GM19467 (cell line): ENCODE measurements around the gene SCAMP3.
"Not testable (repeated sequence)": the region's sequence is repeated elsewhere in the genome, so short reads cannot be mapped to it uniquely, and the experiment has no call there.

ENCODE experiments used
- ATAC-seq: cut with Tn5 transposase; IDR thresholded peaks from one replicate; pipeline ENCODE4 v1.9.1; 2021; ENCODE audit warnings: mild to moderate bottlenecking, moderate library complexity; ENCODE audit not compliant: unreplicated experiment

The SCAMP3 gene

DNA sequence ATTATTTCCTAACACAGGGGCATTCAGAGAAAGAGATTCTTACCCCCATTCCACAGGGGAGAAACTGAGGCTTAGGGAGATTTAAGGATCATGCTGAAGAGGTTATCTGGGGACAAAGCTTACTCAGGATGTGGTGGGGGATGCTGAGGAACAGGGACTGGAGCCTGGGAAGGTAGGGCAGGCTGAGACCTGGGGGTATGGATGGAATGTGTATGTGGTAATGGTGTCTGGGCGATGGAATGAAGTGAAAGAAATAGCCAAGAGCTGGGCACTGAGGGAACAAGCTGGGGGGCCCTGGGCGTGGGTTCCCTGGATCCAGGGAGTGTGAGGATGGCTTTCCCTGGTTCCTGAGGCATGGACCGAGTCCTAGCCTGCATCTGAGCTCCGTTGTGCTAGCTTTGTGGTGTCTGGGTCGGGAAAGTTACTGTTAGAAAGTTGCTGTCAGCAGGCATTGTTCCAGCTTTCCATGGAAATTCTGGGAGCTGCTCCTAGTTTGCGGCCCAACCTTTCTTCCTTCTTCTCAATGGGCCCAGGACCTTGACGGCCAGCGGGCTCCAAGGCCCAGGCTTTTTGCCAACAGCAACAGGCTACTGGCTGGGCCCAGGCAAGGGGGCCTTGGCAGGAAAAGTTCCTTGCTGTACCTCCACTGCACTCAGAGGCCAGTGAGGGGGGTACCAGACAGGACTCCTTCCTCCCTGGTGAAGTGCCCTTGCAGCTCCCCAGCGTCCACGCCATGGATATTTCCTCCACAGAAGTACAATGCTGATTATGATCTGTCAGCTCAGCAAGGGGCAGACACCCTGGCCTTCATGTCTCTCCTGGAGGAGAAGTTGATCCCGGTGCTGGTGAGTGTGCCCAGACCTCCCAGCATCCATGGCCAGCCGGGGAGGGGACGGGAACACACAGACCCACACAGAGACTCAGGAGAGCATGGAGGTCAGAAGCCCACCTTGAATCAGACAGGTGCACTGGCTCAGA lies 29.9 kb downstream of the SCAMP3 start:
- ATAC-seq, result not testable (repeated sequence)

DNA sequence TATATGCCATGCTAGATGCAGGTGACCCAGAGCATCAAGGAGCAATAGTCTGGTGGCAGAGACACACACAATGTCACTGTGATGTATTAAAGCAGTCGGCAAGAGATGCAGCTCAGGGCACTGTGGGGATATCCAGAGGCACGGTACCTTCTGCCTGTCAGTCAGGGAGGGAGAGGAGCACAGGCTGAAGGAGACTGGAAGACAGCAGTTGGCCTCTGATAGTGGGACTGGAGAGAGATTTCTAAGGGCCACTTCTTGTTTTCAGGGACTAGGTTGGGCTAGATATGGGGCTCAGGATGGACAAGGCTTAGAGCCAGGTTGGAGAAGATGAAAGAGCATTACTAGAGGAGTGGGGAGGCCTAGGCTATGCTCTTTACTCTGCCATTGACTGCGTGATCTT lies 30.9 kb downstream of the SCAMP3 start:
- ATAC-seq, result not testable (repeated sequence)

DNA sequence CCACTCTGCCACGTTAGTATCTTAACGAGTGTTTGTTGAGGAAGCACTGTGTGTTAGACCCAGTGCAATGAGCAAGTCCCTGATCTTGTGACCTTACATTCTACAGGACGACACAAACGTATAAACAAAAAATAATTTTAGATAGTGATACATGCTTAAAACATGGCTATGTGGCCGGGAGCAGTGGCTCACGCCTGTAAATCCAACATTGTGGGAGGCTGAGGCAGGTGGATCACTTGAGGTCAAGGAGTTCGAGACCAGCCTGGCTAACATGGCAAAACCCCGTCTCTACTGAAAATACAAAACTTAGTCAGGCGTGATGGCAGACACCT lies 34.1 kb downstream of the SCAMP3 start:
- no peak for ATAC-seq

DNA sequence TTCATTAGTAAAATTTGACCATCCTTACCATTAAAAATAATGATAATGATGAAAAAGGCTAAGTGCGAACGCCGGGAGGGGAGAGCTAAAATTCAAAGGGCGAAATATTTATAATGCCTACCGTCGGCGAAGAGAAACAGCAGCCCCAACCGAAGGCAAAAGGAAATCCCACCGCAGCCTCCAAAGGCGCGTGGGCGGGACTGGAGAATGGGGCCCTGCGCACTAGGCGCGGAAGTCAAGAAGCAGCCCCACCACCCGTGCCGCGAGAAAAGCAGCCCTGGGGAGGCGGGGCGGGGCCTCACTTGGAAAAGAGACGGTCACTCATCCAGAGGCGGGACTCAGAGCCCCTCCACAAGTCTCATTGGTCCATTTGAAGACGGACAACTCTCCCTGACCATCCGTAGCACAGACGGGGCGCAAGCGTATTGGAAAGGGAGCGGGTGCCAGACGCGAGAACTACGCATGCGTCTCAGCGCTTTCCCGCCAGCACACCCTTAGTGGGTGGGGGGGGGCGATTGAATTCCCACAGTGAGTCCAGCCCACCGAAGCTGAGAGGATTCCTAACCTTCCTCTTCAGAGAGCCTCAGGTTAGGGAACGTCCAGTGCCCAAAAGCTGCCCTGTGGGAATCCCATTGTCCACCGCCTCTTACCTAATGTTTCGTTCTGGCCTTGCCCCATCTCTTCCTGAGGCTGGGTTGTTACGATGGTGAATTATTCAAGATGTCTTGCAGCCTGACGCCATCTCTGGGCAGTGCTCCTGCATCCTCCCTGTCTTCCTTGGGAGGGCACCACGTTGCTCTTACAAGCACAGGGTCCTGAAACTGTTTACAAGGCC lies 34.7 kb downstream of the SCAMP3 start:
- peak; percentile 89 for ATAC-seq

DNA sequence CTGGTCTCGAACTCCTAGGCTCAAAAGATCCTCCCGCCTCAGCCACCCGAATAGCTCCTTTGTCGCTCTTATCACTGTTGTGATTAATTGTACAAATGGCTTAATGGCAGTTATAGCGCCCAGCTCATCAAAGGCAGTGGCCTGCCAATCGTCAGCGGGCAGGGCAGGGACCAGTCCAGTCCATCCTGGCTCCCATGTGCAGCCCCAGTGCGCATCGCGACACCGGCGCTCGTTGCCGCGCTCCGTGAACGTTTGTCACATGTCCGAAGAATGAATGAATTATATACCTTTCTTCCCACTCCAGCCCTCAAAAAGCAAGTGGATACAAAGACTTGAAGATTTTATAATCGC lies 35.3 kb downstream of the SCAMP3 start:
- no peak for ATAC-seq

DNA sequence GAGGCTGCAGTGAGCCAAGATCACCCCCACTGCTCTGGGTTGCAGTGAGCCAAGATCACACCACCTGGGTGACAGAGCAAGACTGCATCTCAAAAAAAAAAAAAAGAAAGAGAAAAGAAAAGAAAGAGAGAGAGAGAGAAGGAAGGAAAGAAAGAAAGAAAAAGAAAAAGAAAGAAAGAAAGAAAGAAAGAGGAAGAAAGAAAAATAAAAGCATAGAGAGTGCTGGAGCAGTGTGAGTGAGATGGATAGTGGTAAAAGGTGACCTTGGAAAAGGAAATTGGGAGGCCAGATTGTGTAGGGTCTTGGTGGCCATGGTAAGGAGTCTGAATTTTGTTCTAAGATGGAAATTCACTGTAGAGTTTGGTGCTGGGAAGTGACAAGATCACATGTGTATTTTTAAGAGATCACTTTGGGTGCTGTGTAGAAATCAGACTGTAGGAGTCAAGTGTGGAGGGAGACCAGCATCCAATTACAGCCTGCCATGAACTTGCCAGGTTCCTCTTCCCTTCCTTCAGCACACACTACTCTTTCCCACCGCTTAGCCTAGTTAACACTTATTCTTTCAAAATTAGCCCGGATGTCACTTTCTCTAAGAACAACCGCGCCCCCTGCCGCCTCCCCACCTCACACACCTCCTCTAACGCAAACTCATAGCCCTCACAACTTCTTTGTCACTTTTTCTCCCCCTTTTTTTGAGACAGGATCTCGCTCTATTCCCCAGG lies 35.8 kb downstream of the SCAMP3 start:
- ATAC-seq, result no peak

DNA sequence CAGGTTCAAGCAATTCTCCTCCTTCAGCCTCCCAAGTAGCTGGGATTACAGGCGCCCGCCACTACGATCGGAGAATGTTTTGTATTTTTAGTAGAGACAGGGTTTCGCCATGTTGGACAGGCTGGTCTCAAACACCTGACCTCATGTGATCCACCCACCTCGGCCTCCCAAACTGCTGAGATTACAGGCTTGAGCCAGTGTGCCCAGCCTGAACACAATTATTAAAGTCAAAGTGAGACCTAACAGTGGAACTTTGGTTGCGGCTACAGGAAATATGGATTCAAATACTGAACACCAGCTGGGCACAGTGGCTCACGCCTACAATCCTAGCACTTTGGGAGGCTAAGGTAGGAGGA lies 36.8 kb downstream of the SCAMP3 start:
- ATAC-seq, result not testable (repeated sequence)

DNA sequence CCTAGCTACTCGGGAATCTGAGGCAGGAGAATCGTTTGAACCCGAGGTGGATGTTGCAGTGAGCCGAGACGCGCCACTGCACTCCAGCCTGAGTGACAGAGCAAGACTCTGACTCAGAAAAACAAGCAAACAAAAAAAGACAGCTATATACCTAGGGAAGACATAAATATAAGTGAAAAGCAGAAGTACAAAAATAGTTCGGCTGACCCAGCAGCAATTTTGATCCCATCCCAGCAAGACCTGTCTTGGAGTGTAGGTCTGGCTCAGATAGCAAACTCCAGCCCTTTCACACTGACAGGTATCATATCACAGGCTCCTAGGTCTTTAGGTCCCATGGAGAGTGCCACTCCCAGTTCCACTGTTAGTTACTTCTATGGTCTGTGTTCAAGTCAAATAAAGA lies 39.1 kb downstream of the SCAMP3 start:
- no peak for ATAC-seq

DNA sequence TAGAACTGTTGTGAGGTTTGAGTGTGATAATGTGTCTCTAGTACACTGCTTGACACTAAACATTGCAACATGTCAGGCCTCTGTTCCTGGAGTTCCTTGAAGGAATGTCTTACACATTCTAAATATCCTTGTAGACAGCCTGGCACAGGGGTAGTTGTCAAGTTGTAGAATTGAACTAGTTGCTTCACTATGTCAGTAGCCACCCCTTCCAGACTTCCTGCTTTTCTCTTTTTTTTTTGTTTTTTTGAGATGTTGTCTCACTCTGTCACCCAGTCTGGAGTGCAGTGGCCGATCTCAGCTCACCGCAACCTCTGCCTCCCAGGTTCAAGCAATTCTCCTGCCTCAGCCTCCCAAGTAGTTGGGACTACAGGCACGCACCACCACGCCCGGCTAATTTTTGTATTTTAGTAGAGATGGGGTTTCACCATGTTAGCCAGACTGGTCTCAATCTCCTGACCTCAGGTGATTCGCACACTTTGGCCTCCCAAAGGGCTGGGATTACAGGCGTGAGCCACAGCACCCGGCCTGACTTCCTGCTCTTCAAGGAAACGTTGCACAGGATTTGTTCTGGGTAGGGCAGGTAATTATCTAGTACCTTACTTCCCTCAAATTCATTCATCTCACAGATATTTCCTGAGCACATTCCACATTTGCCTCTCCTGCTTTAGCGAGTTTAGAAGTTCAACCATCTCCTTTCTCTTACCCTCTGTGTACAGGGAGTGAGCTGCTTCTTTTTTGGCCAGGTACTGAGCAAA lies 41.8 kb downstream of the SCAMP3 start:
- not testable (repeated sequence) for ATAC-seq

DNA sequence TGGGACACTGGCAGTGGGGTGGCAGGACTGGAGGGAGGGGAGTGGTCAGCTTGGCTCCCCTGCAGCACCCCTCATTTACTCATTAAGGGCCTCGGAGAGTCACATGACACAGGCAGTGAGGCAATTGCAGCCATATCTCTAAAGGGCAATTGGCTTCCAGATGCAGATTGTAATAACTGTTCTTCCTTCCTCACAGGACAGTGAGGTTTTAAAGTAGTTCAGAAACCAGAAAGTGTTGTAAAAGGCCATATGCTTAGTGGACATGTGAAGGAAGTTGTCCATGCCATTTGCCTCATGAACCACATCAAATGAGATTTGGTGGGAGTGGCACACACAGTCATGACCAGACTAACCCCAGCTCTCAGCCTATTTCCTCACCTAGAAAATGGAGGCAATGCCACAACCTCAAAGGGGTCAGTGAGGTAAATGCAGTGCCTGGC lies 42.5 kb downstream of the SCAMP3 start:
- ATAC-seq, result no peak

DNA sequence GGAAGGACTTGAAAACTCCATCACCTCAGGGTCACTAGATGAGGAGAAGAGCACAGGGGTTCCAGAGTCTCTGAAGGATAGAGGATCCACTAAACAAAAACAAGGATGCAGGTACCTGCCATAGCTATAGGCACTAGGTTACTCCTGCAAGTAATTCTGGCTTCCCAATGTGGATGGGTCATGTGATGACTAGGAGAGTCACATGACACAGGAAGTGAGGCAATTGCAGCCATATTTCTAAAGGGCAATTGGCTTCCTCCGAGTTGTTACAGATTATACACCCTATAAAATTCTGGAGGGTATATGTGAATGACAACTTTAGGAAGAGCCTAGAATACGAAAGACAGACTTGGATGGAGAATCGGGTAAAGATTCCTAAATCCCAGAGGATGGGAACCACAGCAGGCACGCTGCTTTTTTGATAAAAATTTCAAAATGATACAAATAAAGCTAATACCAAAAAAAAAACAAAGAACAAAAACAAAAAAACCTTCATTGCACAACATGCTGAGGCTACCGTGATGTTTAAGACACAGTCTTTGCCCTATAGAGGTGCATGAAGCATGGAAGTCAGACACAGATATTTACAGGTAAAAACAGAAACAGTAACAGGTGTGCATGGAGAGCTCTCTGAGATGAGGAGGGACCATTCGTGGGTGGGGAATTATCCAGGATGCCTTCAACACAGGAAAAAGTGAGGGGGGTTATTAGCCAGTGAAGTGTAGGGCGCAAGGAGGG lies 43.1 kb downstream of the SCAMP3 start:
- ATAC-seq, result no peak

DNA sequence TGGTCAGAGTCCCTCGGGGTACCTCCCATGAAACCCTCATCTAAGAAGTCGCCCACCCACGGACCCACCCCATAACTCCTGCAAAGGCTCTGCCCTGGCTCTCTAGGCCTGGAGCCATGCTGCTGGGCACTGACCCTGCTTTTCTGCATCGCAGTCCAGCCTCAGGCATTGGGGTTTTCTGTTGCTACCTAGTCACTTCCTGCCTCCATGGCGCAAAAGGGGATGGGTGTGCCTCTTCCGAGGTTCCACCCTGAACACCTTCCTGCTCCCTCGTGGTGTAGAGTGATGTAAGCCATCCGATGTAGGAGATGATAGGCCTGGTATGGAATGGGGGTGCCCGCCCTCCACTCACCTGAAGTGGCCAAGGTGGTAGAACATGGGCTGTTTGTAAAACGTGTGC lies 47.5 kb downstream of the SCAMP3 start:
- not testable (repeated sequence) for ATAC-seq

DNA sequence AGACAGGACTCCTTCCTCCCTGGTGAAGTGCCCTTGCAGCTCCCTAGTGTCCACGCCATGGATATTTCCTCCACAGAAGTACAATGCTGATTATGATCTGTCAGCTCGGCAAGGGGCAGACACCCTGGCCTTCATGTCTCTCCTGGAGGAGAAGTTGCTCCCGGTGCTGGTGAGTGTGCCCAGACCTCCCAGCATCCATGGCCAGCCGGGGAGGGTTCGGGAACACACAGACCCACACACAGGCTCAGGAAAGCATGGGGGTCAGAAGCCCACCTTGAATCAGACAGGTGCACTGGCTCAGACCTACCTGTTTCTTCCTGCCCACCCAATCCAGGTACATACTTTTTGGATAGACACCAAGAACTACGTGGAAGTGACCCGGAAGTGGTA lies 50.1 kb downstream of the SCAMP3 start:
- ATAC-seq, result not testable (repeated sequence)

DNA sequence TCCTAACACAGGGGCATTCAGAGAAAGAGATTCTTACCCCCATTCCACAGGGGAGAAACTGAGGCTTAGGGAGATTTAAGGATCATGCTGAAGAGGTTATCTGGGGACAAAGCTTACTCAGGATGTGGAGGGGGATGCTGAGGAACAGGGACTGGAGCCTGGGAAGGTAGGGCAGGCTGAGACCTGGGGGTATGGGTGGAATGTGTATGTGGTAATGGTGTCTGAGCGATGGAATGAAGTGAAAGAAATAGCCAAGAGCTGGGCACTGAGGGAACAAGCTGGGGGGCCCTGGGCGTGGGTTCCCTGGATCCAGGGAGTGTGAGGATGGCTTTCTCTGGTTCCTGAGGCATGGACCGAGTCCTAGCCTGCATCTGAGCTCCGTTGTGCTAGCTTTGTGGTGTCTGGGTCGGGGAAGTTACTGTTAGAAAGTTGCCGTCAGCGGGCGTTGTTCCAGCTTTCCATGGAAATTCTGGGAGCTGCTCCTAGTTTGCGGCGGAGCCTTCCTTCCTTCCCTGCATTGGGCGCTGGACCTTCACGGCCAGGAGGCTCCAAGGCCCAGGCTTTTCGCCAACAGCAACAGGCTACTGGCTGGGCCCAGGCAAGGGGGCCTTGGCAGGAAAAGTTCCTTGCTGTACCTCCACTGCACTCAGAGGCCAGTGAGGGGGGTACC lies 50.6 kb downstream of the SCAMP3 start:
- ATAC-seq, result not testable (repeated sequence)

DNA sequence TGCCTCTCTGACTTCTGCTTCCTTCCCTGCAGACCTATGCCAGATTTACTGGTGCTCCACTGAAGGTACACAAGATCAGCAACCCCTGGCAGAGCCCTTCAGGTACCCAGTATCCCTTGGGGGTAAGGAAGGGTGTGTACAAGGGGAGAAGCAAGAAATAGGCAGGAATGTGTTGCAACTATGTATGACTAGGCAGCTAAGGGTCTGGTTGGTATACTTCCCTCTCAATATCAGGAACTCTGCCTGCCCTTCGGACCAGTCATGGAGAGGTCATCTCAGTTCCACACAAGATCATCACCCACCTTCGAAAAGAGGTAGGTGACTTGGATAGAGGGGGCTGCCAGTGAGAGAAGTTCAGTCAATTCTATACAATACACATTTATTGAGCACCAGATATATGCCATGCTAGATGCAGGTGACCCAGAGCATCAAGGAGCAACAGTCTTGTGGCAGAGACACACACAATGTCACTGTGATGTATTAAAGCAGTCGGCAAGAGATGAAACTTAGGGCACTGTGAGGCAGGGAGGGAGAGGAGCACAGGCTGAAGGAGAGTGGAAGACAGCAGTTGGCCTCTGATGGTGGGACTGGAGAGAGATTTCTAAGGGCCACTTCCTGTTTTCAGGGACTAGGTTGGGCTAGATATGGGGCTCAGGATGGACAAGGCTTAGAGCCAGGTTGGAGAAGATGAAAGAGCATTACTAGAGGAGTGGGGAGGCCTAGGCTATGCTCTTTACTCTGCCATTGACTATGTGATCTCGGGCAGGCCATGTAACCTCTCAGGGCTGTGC lies 51.7 kb downstream of the SCAMP3 start:
- ATAC-seq, result no peak

DNA sequence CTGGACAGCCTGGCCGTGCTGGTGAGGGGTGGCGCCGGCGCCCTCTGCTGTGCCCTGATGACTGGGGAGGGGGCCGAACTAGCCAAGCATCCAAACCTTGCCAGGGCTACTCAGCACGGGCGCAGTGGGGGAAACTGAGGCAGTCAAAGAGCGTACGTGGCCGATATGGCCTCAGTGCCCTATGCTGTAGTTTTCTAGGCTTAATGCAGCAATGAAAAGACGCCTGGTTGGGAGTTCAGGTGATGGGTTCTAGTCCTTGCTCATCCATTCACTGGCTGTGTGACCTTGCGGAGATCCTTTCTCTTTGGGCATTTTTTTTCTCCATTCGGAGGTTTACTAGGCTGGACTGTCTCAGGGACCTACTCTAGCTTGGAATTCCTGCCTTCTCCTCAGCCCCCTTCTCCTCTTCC lies 52.8 kb downstream of the SCAMP3 start:
- ATAC-seq, result no peak

DNA sequence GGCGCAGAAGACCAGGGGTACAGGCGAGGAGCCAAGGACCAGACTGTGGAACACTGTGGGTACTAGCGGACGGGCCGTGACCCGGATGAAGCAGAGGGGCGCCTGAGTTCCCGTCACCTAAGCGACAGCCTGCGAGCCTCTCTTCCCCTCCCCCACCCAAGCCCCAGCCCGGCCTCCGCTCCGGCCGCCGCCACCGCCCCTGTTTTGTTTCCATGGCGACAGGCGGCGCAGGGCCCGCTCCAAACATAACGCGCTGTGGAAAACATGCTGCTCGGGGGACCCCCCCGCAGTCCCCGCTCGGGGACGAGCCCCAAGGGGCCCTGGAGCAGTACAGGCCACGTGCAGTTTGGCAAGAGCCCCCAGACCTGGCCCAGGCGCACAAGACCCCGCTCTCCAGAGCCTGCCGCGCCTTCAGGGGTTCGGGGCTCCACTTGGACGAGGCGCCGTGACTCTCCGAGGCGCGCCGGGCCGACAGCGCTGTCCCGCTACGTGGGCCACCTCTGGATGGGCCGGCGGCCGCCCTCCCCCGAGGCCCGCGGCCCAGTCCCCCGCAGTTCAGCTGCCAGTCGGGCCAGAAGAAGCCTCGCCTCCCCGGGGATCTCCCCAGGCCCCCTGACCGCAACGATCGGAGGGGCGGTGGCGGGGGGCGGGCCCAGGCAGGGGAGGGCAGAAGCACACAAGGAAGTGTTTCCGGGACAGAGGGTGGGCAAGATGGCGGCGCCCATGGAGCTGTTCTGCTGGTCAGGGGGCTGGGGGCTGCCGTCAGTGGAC lies 53.4 kb downstream of the SCAMP3 start, which contains the start of gene MTX1:
Gene MTX1, plus strand, starts transcription at position 155 of the 771 bp plus-strand sequence. Its CDS starts 110 bp downstream, at position 265.
- ATAC-seq, result peak; percentile 50
